ENCODE measurements around the gene MLPH. TPM values are rescaled to one million over a fixed set of nuclear protein-coding genes. Genes with fewer than 3 reads are reported as not detected.

The MLPH gene
- polyA plus RNA-seq, 1 of the 3 experiments (the other 2 are of a cell fraction), result 93.6 TPM

- no peak overlapping the region for H3K4me3 ChIP-seq (ENCODE audit: low read depth in 2 of 2, low read length in 1 of 2)
- DNase-seq, result no peak
- CTCF ChIA-PET, result no interaction called here
- H4K20me1 ChIP-seq (ENCODE audit: insufficient read depth), result no peaks in the 10 kb centered on the region
- 86% methylated on average over 29 of the region's 29 CpGs for WGBS (ENCODE audit: low lambda C conversion rate)
- no peaks in the 10 kb centered on the region for H3K9me2 ChIP-seq
- no peaks in the 10 kb centered on the region for H3K9me3 ChIP-seq
- no peaks in the 10 kb centered on the region for H3F3A ChIP-seq (replicated peaks; ENCODE audit: insufficient read depth)
- H3K27me3 ChIP-seq (ENCODE audit: insufficient read depth), result no peaks in the 10 kb centered on the region
- H3K36me3 ChIP-seq (replicated peaks in 1 of 2; ENCODE audit: control insufficient read depth in 1 of 2, insufficient read depth in 2 of 2, low read length in 1 of 2), result no peaks in the 10 kb centered on the region
- no peaks in the 10 kb centered on the region for H3K79me2 ChIP-seq (ENCODE audit: insufficient read depth)
- no peak overlapping the region for H2AFZ ChIP-seq (ENCODE audit: low read depth)
- H3K27ac ChIP-seq (ENCODE audit: low read depth in 2 of 2, low read length in 1 of 2), result no peak overlapping the region
- H3K9ac ChIP-seq, result no peak overlapping the region
- H3K4me1 ChIP-seq (ENCODE audit: control insufficient read depth in 1 of 2, insufficient read depth in 2 of 2, low read depth in 1 of 2, low read length in 1 of 2), result peaks cover 0 to 3% of the 10 kb centered on the region in 2 experiments; a peak in 1 of 4 replicates
- TF ChIP-seq ELF1 (IDR thresholded peaks at IDR 0.05) (no peak), RAD21 (IDR thresholded peaks at IDR 0.05; ENCODE audit: low read length) (no peak), RXRA (IDR thresholded peaks at IDR 0.05; ENCODE audit: borderline replicate concordance, low read depth) (no peak), MXI1 (IDR thresholded peaks at IDR 0.05; ENCODE audit: low read depth, low read length) (no peak), TEAD4 (IDR thresholded peaks at IDR 0.05; ENCODE audit: borderline replicate concordance, insufficient read depth) (no peak), IRF3 (IDR thresholded peaks at IDR 0.05; ENCODE audit: low read depth, low read length) (no peak), EZH2phosphoT487 (IDR thresholded peaks at IDR 0.05; ENCODE audit: borderline replicate concordance, low read depth) (no peak)
- POLR2A ChIA-PET, result no interaction called here
- no peak overlapping the region for H3K4me2 ChIP-seq
Observed at GRCh38 chr2:237597196-237598145, 110.4 kb downstream of the MLPH start.

- Histone ChIP-seq H3K9ac (no peak overlapping the region), H2AFZ (ENCODE audit: low read depth) (no peak overlapping the region), H3K4me1 (ENCODE audit: control insufficient read depth in 1 of 2, insufficient read depth in 2 of 2, low read depth in 1 of 2, low read length in 1 of 2) (peaks cover 0 to 3% of the 10 kb centered on the region in 2 experiments; a peak in 1 of 4 replicates), H3K27ac (ENCODE audit: low read depth in 2 of 2, low read length in 1 of 2) (no peak overlapping the region), H3F3A (replicated peaks; ENCODE audit: insufficient read depth) (no peaks in the 10 kb centered on the region), H3K9me3 (no peaks in the 10 kb centered on the region), H4K20me1 (ENCODE audit: insufficient read depth) (no peaks in the 10 kb centered on the region), H3K36me3 (replicated peaks in 1 of 2; ENCODE audit: control insufficient read depth in 1 of 2, insufficient read depth in 2 of 2, low read length in 1 of 2) (no peaks in the 10 kb centered on the region), H3K9me2 (no peaks in the 10 kb centered on the region), H3K4me3 (ENCODE audit: low read depth in 2 of 2, low read length in 1 of 2) (no peak overlapping the region), H3K79me2 (ENCODE audit: insufficient read depth) (no peaks in the 10 kb centered on the region), H3K27me3 (ENCODE audit: insufficient read depth) (no peaks in the 10 kb centered on the region), H3K4me2 (no peak overlapping the region)
- no peak for DNase-seq
- 87% methylated on average over 14 of the region's 14 CpGs for WGBS (ENCODE audit: low lambda C conversion rate)
- TF ChIP-seq ZBTB33 (IDR thresholded peaks at IDR 0.05; ENCODE audit: borderline replicate concordance, low read depth) (no peak), PBX3 (IDR thresholded peaks at IDR 0.05) (no peak), TAF1 (IDR thresholded peaks at IDR 0.05; ENCODE audit: borderline replicate concordance, low read depth, low read length) (no peak), RCOR1 (IDR thresholded peaks at IDR 0.05; ENCODE audit: low read length) (no peak), TCF12 (IDR thresholded peaks at IDR 0.05) (no peak), MEF2A (IDR thresholded peaks at IDR 0.05; ENCODE audit: borderline replicate concordance, low read depth) (no peak), FOSL2 (IDR thresholded peaks at IDR 0.05; ENCODE audit: borderline replicate concordance, low read depth) (no peak), POLR2AphosphoS5 (IDR thresholded peaks at IDR 0.05; ENCODE audit: low read depth, low read length) (no peak), RXRA (IDR thresholded peaks at IDR 0.05; ENCODE audit: borderline replicate concordance, low read depth) (no peak), EP300 (IDR thresholded peaks at IDR 0.05; ENCODE audit: borderline replicate concordance in 1 of 2, low read depth in 1 of 2, low read length in 1 of 2) (no peak), ELF1 (IDR thresholded peaks at IDR 0.05) (no peak), NRF1 (IDR thresholded peaks at IDR 0.05; ENCODE audit: low read depth, low read length) (no peak), SMC3 (IDR thresholded peaks at IDR 0.05; ENCODE audit: low read depth, low read length) (no peak)
- ChIA-PET POLR2A (no interaction called here), CTCF (interaction anchor here (5.1 kb wide), 1 partner anchor 15 kb away, joined by 31 read pairs; no protein-coding TSS in a partner anchor)
Observed at GRCh38 chr2:237598468-237599208, 111.6 kb downstream of the MLPH start.
